GM12874 (cell line): ENCODE results near the gene MBNL2.

Source experiments
- TF ChIP-seq, protein P1 (sequence below): IDR thresholded peaks from 2 replicates; pipeline ENCODE4 v1.5.1; 2011; ENCODE audit warnings: low read depth, mild to moderate bottlenecking, control low read depth, low read length, moderate library complexity; ENCODE audit not compliant: insufficient read depth

The MBNL2 gene

DNA sequence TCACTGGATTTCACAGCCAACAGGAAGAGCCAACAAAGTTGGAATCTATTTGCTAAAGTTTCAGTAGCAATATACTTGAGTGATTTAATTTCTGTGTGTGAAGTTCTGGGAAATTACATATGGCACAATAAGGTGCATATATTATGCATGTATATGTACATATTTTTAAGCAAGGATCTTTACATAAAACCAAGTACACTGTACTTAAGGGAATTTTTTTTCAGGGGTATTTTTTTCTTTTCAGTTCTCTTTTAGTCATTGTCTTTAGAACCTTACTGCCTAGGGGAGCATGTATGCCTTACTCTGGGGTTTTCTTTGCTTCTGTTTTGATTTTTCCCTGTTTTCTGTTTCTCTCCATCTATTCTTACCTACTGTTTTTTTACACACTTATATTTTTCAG lies 219.2 kb downstream of the MBNL2 start:
- TF ChIP-seq, protein P1, sequence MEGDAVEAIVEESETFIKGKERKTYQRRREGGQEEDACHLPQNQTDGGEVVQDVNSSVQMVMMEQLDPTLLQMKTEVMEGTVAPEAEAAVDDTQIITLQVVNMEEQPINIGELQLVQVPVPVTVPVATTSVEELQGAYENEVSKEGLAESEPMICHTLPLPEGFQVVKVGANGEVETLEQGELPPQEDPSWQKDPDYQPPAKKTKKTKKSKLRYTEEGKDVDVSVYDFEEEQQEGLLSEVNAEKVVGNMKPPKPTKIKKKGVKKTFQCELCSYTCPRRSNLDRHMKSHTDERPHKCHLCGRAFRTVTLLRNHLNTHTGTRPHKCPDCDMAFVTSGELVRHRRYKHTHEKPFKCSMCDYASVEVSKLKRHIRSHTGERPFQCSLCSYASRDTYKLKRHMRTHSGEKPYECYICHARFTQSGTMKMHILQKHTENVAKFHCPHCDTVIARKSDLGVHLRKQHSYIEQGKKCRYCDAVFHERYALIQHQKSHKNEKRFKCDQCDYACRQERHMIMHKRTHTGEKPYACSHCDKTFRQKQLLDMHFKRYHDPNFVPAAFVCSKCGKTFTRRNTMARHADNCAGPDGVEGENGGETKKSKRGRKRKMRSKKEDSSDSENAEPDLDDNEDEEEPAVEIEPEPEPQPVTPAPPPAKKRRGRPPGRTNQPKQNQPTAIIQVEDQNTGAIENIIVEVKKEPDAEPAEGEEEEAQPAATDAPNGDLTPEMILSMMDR: no peak
